NB4 (cell line): ENCODE data around the gene TRRAP.

ENCODE experiments used
- DNase-seq: peaks from one replicate; pipeline ENCODE4 v3.0.0; 2010; ENCODE audit warnings: low read depth
- H3K4me3 ChIP-seq: one replicate; pipeline ENCODE4 v1.5.1; 2011; ENCODE audit warnings: mild to moderate bottlenecking, low read depth, low read length, moderate library complexity
- CTCF ChIP-seq: IDR thresholded peaks from one replicate; pipeline ENCODE4 v1.5.1; 2012; ENCODE audit warnings: low read depth, low read length
- MAX ChIP-seq: IDR thresholded peaks from 2 replicates; pipeline ENCODE4 v1.6.1; 2011; ENCODE audit warnings: low read depth, low read length
- MYC ChIP-seq: IDR thresholded peaks from 2 replicates; pipeline ENCODE4 v1.6.1; 2011; ENCODE audit warnings: low read depth, low read length
- POLR2A ChIP-seq: IDR thresholded peaks from 2 replicates; pipeline ENCODE4 v1.6.1; 2011; ENCODE audit warnings: mild to moderate bottlenecking; ENCODE audit not compliant: insufficient read length; ENCODE audit errors: extremely low read depth

TRRAP gene

DNA sequence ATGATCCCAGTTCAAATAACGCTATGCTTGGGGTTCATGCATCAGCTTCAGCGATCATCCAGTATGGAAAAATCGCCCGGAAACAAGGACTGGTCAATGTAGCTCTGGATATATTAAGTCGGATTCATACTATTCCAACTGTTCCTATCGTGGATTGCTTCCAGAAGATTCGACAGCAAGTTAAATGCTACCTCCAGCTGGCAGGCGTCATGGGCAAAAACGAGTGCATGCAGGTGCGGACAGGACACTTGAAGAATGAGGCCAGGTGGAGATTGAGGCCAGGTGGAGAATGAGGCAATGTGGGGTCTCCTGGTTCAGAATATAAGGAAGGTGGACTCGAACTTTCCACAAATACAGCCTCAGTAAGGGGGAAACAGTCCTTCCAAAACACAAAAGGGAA lies 105.8 kb downstream of the TRRAP start:
- TF ChIP-seq MAX (no peak), MYC (no peak), POLR2A (no peak), CTCF (no peak)
- DNase-seq = no peak

DNA sequence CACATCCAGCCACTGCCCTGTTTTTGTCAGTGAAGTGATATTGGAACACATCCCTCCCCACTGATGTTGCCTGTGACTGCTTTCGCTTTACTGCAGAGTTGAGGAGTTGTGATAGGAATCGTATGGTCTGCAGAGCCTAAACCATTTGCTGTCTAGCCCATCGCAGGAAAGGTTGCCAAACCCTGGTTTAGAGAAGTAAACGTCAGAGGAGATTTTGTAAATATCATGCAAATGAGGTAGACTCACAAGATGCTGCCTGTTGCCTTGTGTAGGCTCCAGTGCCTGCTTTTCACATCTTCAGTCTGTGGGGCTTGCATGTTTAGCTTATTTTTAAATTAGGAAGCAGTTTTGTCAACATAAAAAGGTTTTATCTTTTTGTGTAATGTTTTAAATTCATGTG lies 107.1 kb downstream of the TRRAP start:
- H3K4me3 ChIP-seq = no peak overlapping the region
- no peak for DNase-seq
- TF ChIP-seq MAX = no peak
- no peak for TF ChIP-seq POLR2A
- no peak for TF ChIP-seq MYC
- no peak for TF ChIP-seq CTCF

More for the DNA sequence above, 105.8 kb downstream of the TRRAP start:
- no peak overlapping the region for H3K4me3 ChIP-seq

GRCh38 chr7:98985945-98986344 lies 107.6 kb downstream of the TRRAP start:
- H3K4me3 ChIP-seq = no peak overlapping the region
- no peak for DNase-seq
- TF ChIP-seq CTCF = no peak
- TF ChIP-seq POLR2A = no peak
- TF ChIP-seq MAX = no peak
- no peak for TF ChIP-seq MYC

DNA sequence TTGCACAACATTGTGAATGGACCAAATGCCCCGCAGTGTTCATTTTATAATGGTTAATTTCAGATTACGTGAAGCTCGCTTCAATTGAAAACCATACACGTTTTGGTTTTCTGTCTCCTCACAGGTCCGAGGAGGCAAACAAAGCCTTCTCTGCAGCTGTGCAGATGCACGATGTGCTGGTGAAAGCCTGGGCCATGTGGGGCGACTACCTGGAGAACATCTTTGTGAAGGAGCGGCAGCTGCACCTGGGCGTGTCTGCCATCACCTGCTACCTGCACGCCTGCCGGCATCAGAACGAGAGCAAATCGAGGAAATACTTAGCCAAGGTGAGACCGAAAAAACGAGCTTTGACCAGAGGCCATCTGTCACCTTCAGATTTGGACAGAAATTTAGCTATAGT lies 110.3 kb downstream of the TRRAP start:
- H3K4me3 ChIP-seq = no peak overlapping the region
- no peak for TF ChIP-seq POLR2A
- DNase-seq = no peak

DNA sequence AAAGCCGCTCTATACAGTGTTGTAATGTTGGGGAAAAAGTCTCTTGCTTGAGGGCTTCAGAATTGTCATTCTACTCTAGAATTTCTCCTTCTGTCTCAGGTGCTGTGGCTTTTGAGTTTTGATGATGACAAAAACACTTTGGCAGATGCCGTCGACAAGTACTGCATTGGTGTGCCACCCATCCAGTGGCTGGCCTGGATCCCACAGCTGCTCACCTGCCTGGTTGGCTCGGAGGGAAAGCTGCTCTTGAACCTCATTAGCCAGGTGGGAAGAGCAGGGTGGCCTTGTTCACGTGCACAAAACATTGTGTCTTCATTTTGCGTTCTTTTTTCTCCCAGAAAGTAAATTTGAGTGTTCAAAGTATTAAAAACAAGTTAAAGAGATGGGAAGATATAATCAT lies 112.0 kb downstream of the TRRAP start:
- TF ChIP-seq MAX (no peak), MYC (no peak), POLR2A (no peak), CTCF (no peak)
- no peak overlapping the region for H3K4me3 ChIP-seq
- no peak for DNase-seq

DNA sequence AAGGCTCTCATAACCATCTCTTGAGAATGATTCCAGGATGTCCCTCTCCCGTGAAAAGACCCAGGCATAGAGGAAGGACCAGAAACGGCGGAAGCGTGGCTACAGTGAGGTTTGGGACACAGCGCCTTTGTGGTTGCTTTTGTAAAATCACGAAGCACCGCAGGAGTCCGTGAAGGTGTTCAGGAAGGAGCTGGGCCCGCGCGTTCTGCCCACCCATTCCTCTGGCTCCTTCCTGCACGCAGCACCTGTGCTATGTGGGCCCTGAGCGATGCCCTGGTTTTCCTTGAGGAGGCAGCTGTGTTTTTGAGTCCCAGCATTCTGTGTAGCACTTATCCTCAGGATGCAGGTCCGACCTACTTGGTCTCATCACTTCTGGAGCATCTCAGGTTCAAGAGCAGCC lies 112.8 kb downstream of the TRRAP start:
- TF ChIP-seq POLR2A (no peak), CTCF (no peak), MAX (no peak), MYC (no peak)
- H3K4me3 ChIP-seq = no peak overlapping the region
- no peak for DNase-seq
